ENCODE results near the gene CENPF.

- TF ChIP-seq CTCF (IDR thresholded peaks at IDR 0.05; ENCODE audit: low read depth, low read length) = no peak
- no peak for TF ChIP-seq EZH2phosphoT487 (IDR thresholded peaks at IDR 0.05; ENCODE audit: low read depth)
Observed at GRCh38 chr1:214574598-214575411, 28.2 kb upstream of the CENPF start.
